OCI-LY3 (cell line): ENCODE results near the gene DCLRE1C.

Experiments used
- CTCF ChIP-seq: fragments of 200-600, 300-600 bp; sonication (generic); IDR thresholded peaks from 2 replicates; pipeline ENCODE4 v1.5.1; 2014; ENCODE audit warnings: antibody characterized with exemption, low read length, low read depth
- EZH2phosphoT487 ChIP-seq: fragments of 200-600 bp; shearing (Covaris generic); IDR thresholded peaks from 2 replicates; pipeline ENCODE4 v1.6.1; 2018; ENCODE audit warnings: antibody characterized with exemption, mixed run types, low read depth

DNA sequence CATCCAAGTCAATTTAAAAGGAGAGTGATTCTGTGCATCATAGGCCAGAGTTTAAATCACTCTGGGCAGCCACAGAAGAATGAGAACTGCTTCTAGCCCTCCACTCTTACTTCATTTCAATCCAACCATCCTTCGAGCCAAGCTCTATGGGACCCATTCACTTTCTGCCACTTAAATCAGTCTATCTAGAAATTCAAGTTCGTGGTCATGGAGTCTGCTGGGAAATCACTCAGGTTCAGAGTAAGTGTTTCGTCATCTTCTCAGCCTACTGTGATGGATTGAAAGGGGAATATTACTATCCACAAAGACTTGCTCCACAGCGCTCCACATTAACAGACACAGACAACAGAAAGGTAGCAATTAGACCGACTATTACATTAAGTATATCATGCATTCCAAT lies 4.6 kb downstream of the DCLRE1C start:
- TF ChIP-seq CTCF (no peak), EZH2phosphoT487 (no peak)
